Measurements from ENCODE around the gene SH3RF1.

Gene SH3RF1

DNA sequence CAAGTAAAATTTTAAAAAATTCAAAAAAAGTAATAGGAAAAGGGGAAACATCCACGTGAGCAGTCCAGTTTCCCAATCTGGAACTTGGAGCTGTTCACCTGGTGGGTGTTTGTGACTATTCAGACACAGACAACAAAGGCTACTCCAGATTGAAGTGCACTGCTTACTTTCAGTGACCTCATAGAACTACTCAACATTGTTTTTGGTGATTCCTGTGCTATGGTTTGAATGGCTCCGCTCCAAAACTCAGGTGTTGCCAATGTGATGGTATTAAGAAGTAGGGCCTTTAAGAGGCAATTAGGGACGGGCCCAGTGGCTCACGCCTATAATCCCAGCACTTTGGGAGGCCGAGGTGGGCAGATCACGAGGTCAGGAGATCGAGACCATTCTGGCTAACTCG, 22.1 kb downstream of the SH3RF1 start:
- no peak overlapping the region for H3K4me3 ChIP-seq (ENCODE audit: low read depth, low read length)
- no peak for DNase-seq (ENCODE audit: low read depth)
- in situ Hi-C loops (cut with HindIII; ENCODE audit: low sequenced_read_pairs): no loop called here
- TF ChIP-seq, protein P1, sequence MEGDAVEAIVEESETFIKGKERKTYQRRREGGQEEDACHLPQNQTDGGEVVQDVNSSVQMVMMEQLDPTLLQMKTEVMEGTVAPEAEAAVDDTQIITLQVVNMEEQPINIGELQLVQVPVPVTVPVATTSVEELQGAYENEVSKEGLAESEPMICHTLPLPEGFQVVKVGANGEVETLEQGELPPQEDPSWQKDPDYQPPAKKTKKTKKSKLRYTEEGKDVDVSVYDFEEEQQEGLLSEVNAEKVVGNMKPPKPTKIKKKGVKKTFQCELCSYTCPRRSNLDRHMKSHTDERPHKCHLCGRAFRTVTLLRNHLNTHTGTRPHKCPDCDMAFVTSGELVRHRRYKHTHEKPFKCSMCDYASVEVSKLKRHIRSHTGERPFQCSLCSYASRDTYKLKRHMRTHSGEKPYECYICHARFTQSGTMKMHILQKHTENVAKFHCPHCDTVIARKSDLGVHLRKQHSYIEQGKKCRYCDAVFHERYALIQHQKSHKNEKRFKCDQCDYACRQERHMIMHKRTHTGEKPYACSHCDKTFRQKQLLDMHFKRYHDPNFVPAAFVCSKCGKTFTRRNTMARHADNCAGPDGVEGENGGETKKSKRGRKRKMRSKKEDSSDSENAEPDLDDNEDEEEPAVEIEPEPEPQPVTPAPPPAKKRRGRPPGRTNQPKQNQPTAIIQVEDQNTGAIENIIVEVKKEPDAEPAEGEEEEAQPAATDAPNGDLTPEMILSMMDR (IDR thresholded peaks at IDR 0.05; ENCODE audit: low read depth, low read length, missing control alignments): no peak

- no peak for DNase-seq (ENCODE audit: low read depth)
- TF ChIP-seq, protein P1 (IDR thresholded peaks at IDR 0.05; ENCODE audit: low read depth, low read length, missing control alignments): no peak
- H3K4me3 ChIP-seq (ENCODE audit: low read depth, low read length): no peak overlapping the region
- in situ Hi-C loops (cut with HindIII; ENCODE audit: low sequenced_read_pairs): no loop called here
Observed at GRCh38 chr4:169246957-169247396, 23.8 kb downstream of the SH3RF1 start.

DNA sequence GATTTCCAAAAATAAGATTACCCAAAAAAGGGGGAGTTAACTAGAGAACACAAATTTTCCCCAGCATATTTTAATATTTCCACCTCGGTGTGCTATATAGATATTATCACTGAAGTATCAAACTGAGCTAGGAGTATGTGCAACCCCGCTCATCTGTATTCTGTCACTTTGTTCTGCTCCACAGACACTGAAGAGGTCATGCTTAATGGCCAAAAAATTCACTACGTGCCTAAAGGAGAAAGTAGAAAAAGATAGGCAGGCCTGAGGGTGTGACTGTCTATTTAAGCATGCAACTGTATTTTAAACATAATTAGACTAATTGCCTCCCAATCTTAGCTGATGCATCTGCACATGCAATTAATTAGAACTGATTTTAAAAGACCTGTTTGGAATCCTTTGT, 24.5 kb downstream of the SH3RF1 start:
- no peak overlapping the region for H3K4me3 ChIP-seq (ENCODE audit: low read depth, low read length)
- DNase-seq (ENCODE audit: low read depth): no peak
- in situ Hi-C loops (cut with HindIII; ENCODE audit: low sequenced_read_pairs): no loop called here
- TF ChIP-seq, protein P1 (IDR thresholded peaks at IDR 0.05; ENCODE audit: low read depth, low read length, missing control alignments): no peak

- TF ChIP-seq, protein P1 (IDR thresholded peaks at IDR 0.05; ENCODE audit: low read depth, low read length, missing control alignments): no peak
- no peak overlapping the region for H3K4me3 ChIP-seq (ENCODE audit: low read depth, low read length)
- no peak for DNase-seq (ENCODE audit: low read depth)
- in situ Hi-C loops (cut with HindIII; ENCODE audit: low sequenced_read_pairs): no loop called here
Observed at GRCh38 chr4:169245061-169245460, 25.7 kb downstream of the SH3RF1 start.

DNA sequence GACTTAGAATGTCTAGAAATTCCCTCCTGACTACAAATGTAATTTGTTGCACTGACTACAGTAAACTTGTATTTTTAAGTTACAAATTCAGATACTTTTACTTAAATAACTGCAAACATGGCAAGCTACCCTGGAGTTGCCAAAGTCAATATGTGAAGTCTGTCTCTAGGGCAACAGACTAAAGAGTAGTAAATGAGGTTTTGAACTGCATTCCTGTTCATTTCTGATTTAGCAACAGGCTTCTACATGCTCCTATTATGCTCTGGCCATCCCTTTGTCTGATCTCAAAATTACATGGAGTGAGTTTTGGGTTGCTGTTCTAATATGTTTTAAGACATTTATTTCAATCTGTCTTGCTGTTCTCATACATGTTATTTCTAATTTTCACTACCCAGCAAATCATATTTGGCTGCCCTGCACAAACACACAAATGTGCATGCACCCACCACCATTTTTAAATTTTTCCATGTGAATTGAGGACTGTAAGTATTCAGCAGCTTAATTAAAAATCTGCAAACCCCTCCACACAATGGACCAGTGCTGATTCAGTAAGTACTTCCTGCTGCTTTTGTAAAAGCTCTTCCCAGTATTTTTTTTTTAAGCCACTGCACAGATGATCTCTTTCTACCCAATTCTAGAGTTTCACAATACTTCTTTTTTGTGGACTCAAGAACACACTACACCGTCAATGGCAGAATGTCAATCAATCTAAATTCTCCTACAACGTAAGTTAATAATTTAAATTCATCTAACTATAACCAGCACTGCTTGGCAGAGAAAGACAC, 26.7 kb downstream of the SH3RF1 start:
- TF ChIP-seq, protein P1 (IDR thresholded peaks at IDR 0.05; ENCODE audit: low read depth, low read length, missing control alignments): no peak
- in situ Hi-C loops (cut with HindIII; ENCODE audit: low sequenced_read_pairs): no loop called here
- no peak overlapping the region for H3K4me3 ChIP-seq (ENCODE audit: low read depth, low read length)
- peak; percentile 74 for DNase-seq (ENCODE audit: low read depth)

DNA sequence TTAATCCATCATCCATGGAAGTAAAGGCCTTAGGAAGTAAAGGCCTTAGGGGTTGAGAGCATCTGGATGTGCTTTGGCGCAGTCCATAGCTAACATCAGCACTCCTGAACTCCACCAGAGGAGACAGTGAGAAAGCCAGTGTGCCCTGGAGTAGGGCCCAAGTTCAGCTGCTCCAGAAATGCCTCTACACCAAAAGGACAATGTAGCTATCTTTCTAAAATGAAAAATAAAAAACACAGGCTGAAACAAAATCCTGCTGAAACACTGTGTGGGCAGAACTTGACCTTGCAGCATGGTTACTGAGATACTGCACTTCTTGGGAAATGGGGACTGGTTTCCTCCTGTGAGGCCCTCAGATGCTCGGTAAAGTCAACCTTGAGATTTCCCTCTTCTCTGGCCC, 29.3 kb downstream of the SH3RF1 start:
- no peak overlapping the region for H3K4me3 ChIP-seq (ENCODE audit: low read depth, low read length)
- no peak for DNase-seq (ENCODE audit: low read depth)
- TF ChIP-seq, protein P1 (IDR thresholded peaks at IDR 0.05; ENCODE audit: low read depth, low read length, missing control alignments): no peak
- in situ Hi-C loops (cut with HindIII; ENCODE audit: low sequenced_read_pairs): no loop called here
